COLO668 (cell line): ENCODE results near the gene F13A1.
A peak's percentile ranks its signal among the peaks of the same experiment; 100 is the strongest.
"Not testable (repeated sequence)": the region's sequence is repeated elsewhere in the genome, so short reads cannot be mapped to it uniquely, and the experiment has no call there.

ENCODE experiments used
- DNase-seq: peaks from one replicate; lab custom pipeline; 2025; ENCODE audit not compliant: unreplicated experiment; lab: John Stamatoyannopoulos, UW

The F13A1 gene

DNA sequence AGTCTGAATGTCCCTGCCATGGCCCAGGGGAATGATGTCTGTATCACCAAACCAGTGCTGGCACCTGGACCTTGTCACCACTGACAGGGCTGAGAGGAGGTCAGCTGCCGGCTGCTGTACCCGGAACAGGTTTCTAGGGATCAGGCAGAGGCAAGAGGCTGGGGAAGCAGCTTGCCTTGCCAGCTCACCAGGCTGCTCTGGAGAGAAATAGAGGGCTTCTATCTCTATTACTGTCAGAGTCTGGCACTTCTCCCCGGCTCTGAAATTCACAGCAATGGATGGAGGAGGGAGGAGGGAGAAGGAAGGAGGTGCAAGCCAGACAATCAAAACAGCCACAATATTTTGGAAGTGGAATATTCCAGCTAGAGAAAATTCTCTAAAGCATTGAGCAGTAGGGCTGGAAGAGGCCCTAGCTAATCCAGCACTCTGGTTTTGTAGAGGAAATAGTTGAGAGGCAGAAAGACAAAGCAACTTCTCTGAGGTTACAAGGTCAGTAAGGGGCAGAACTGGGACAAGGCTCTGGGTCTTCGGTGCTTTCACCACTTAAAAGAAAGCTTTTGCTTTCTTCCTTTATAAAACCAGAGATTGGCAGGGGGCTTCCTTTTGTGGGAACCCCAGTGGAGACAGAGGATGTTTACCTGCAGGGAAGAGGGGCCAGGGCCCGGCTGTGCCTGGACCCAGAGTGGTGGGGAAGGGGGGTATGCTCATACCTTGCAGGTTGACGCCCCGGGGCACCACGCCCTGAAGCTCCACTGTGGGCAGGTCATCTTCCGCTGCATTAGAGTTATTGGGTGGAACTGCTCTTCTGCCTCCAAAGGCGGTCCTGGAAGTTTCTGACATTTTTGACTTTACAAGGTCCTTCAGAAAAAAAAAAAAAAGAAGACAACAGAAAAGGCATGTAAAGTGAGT, 2.4 kb downstream of the F13A1 start:
- no peak for DNase-seq

GRCh38 chr6:6317386-6317785, 3.1 kb downstream of the F13A1 start:
- DNase-seq: no peak

- peak; percentile 16 for DNase-seq
Measured at GRCh38 chr6:6315660-6316059, 4.8 kb downstream of the F13A1 start.

DNA sequence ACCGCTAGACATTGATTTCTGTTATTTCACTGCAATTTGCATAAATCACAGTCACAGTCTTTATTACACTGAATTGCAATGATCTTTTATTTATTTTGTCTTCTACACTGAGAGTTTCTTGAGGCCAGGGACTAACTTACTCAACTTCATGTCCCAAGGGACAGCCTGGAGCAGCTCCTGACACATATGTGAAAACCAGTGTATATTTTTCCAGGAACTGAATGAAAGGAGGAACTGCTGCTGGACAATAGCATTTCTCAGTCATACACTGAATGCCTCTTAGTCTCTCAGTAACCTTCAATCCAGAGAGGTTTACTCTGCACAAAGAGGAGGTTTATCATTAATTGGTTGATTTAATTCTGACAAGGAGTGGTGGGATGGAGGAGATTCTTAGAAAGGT, 5.9 kb downstream of the F13A1 start:
- DNase-seq: no peak

GRCh38 chr6:6312901-6313441, 7.5 kb downstream of the F13A1 start:
- no peak for DNase-seq

- DNase-seq: no peak
Measured at GRCh38 chr6:6305575-6305974, 14.9 kb downstream of the F13A1 start.

DNA sequence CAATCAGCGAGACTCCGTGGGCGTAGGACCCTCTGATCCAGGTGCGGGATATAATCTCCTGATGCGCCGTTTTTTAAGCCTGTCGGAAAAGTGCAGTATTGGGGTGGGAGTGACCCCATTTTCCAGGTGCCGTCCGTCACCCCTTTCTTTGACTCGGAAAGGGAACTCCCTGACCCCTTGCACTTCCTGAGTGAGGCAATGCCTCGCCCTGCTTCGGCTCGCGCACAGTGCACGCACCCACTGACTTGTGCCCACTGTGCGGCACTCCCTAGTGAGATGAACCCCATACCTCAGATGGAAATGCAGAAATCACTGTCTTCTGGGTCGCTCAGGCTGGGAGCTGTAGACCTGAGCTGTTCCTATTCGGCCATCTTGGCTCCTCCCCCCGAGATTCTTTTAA, 20.1 kb downstream of the F13A1 start:
- not testable (repeated sequence) for DNase-seq

GRCh38 chr6:6293317-6293716, 27.1 kb downstream of the F13A1 start:
- no peak for DNase-seq

DNA sequence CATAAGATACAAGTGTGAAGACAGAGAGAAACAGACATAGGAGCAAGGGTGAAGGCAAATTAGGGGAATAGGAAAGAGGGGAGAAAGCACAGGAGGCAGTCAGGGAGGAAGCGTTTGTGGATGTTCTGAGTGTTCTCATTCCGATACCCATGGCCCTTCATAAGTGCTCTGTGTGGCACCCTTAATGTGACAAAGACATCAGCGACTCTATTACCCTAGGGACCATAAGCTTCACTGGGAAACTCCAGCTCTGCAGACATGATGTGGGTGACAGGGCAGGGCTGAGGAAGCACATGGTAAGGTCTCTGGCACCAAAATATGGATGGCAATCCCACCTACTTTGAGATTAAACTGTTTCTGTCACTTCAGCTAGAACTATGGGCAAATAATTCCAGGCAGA, 33.0 kb downstream of the F13A1 start:
- no peak for DNase-seq

DNA sequence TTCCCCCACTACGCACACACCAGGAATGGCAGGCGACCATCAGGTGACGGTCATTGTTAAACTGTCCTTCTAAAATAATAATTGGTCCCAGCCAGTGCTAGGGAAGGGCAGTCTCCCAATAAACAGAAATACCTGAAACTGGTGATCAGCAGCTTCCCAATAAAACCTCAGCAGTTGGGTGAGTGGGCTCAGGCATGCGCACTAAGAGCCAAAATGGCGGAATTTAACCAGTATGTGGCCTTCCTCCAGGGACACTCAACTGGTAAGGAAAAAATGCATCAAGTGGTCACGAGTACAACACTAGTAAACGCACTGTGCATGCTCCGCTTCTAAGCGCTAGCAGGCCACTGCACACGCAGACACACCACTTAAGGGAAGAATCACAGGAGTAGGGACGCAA, 34.8 kb downstream of the F13A1 start:
- no peak for DNase-seq

- no peak for DNase-seq
Measured at GRCh38 chr6:6284221-6284966, 36.1 kb downstream of the F13A1 start.

- no peak for DNase-seq
Measured at GRCh38 chr6:6283746-6284145, 36.7 kb downstream of the F13A1 start.

GRCh38 chr6:6282716-6283115, 37.7 kb downstream of the F13A1 start:
- no peak for DNase-seq

DNA sequence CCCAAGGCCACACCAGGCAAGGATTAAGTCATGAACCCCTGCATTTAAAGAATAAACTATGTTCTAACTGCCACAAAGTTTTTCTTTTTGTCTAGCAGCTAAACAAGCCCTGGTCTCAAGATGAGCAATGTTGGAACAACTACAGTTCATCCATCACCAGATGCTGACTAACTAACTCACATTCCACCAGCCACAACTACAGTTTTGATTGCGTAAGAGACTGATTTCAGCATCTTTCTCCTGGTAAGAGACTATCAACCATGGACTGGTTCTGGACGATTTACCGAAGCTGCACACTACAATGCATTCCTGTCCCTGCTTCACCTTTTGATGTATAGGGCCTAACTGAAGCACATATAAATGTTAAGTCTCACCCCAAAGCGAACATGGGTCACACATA, 43.0 kb downstream of the F13A1 start:
- no peak for DNase-seq

DNA sequence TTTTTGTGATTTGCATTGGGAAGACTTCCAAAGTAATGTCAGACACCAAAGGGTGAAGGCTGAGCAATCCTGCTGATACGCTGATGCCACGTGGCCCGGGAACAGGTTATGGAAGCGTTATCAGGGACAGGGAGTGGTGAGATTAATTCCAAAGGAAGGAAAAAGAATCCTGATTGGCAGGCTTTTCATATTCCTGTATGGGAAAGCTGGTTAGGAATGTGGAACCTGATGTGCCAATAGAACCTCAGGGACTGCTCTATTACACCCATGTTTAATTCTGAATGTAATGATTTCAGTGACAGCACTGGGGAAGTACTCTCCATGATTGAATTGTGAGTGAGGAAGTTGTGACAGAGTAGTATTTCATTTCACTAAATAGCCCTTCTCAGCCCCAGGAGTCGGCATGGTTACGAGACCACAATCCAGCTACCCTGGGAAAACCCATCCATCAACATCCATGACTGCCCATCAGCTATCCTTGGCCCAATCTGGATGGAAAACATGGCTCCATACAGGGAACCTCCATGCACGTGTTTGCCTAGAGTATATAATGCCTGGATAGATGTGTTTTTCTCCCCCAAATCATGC, 49.4 kb downstream of the F13A1 start:
- DNase-seq: no peak

GRCh38 chr6:6260196-6260722, 60.2 kb downstream of the F13A1 start:
- DNase-seq: no peak

DNA sequence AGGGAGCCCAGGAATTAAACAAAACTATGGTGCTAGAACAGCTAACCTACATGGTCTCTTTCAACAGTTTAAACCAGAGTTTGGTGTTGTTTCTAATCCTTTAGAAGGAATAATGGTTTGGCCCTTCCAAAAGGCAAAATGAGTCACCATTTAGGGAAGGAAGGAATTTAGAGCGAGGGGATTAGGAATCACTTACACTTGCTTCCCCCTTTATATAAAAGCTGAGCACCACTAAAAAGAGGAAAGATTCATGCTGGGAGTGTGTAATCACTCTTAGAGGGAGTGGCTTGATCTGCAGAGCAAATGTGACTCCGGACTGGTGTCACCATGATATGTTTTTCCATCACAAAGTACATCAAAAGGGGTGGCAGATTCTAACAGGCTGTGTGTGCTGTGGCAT, 63.6 kb downstream of the F13A1 start:
- DNase-seq: no peak

- DNase-seq: no peak
Measured at GRCh38 chr6:6256259-6256658, 64.2 kb downstream of the F13A1 start.

DNA sequence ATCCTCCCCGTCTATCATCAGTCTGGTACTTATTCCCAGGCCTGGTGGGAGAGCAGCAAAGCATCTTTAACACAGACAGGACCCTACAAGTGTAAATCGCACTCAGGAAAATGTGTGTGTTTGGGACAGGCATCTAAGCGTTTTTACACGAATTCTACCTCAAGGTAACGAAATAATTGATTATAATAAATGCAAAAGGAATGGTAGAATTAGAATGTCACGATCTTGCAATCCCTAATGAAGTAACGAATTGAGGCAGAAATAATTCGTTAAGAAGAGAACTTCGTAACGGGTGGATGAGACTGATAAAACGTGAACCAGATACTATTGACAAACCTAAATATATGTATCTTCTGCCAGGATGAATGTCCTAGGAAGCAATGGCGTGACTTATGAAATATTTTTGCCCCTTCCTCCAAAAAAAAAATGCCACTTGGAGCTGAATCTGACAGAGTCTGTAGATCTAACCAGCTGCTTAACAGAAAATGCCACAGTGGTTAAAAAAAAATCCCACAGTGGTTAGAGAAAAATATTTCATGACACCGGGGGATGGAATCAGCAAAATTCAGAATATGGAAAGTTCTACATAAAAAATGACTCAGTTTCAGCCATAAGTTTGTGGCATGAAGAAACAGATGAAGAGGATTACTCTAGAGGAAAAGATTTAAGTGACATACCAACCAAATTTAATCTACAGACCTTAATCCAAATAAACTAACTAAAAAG, 68.7 kb downstream of the F13A1 start:
- no peak for DNase-seq

- DNase-seq: no peak
Measured at GRCh38 chr6:6248651-6249050, 71.8 kb downstream of the F13A1 start.

- DNase-seq: no peak
Measured at GRCh38 chr6:6246544-6246943, 73.9 kb downstream of the F13A1 start.
